NCI-H345 treated with DMSO at 0.1 percent for 48 hours (cell line): ENCODE data around the gene ARHGEF33.

Experiments
- DNase-seq: peaks from one replicate; lab custom pipeline; 2025; ENCODE audit not compliant: unreplicated experiment; lab: John Stamatoyannopoulos, UW

The ARHGEF33 gene

GRCh38 chr2:38889575-38889974 lies at the start of gene ARHGEF33:
TSS of gene ARHGEF33 (plus strand) at chr2:38889875. CDS start at chr2:38919448, 29,573 bp downstream.
- no peak for DNase-seq

GRCh38 chr2:38850045-38850444 lies 39.6 kb upstream of the ARHGEF33 start:
- DNase-seq = no peak

GRCh38 chr2:38856165-38856564 lies 33.5 kb upstream of the ARHGEF33 start:
- no peak for DNase-seq

GRCh38 chr2:38862476-38862875 lies 27.2 kb upstream of the ARHGEF33 start:
- no peak for DNase-seq

GRCh38 chr2:38863061-38863695 lies 26.5 kb upstream of the ARHGEF33 start:
- no peak for DNase-seq

- no peak for DNase-seq
Measured at GRCh38 chr2:38866773-38867443, 22.8 kb upstream of the ARHGEF33 start.

- DNase-seq = no peak
Measured at GRCh38 chr2:38871432-38871831, 18.2 kb upstream of the ARHGEF33 start.

- no peak for DNase-seq
Measured at GRCh38 chr2:38873763-38874162, 15.9 kb upstream of the ARHGEF33 start.

- no peak for DNase-seq
Measured at GRCh38 chr2:38875227-38875575, 14.5 kb upstream of the ARHGEF33 start.

GRCh38 chr2:38875576-38876367 lies 13.9 kb upstream of the ARHGEF33 start, which contains the start of the genes DHX57 and MORN2:
TSS of gene DHX57 (minus strand) at chr2:38875934. CDS start at chr2:38868405, 7,529 bp downstream.
TSS of gene MORN2 (plus strand) at chr2:38875976.
- peak; percentile 72 for DNase-seq

- peak; percentile 5 for DNase-seq
Measured at GRCh38 chr2:38876407-38876806, 13.3 kb upstream of the ARHGEF33 start.

- DNase-seq = no peak
Measured at GRCh38 chr2:38886063-38886462, 3.6 kb upstream of the ARHGEF33 start.

GRCh38 chr2:38887347-38887746 lies 2.3 kb upstream of the ARHGEF33 start:
- no peak for DNase-seq

- DNase-seq = no peak
Measured at GRCh38 chr2:38887902-38888554, 1.6 kb upstream of the ARHGEF33 start.

- no peak for DNase-seq
Measured at GRCh38 chr2:38889045-38889444, 630 bp upstream of the ARHGEF33 start.

GRCh38 chr2:38892819-38893218 lies 3.1 kb downstream of the ARHGEF33 start:
- DNase-seq = no peak

GRCh38 chr2:38898256-38898655 lies 8.6 kb downstream of the ARHGEF33 start:
- DNase-seq = no peak

GRCh38 chr2:38900726-38901125 lies 11.1 kb downstream of the ARHGEF33 start:
- no peak for DNase-seq

- no peak for DNase-seq
Measured at GRCh38 chr2:38905251-38905650, 15.6 kb downstream of the ARHGEF33 start.

- no peak for DNase-seq
Measured at GRCh38 chr2:38907242-38907641, 17.6 kb downstream of the ARHGEF33 start.
